Ishikawa (cell line): ENCODE measurements around the gene ADD1.

ENCODE experiments used
- CEBPB ChIP-seq: IDR thresholded peaks from 2 replicates; pipeline ENCODE4 v1.6.1; 2012
- TCF12 ChIP-seq: IDR thresholded peaks from 2 replicates; pipeline ENCODE4 v1.6.1; 2012; ENCODE audit warnings: low read depth
- YY1 ChIP-seq: IDR thresholded peaks from 2 replicates; pipeline ENCODE4 v1.6.1; 2012; ENCODE audit warnings: low read depth
- TF ChIP-seq, protein P1 (sequence below): IDR thresholded peaks from 2 replicates; pipeline ENCODE4 v1.6.1; 2012; ENCODE audit warnings: low read depth, mild to moderate bottlenecking
- TF ChIP-seq, protein P2 (sequence below): IDR thresholded peaks from 2 replicates; pipeline ENCODE4 v1.6.1; 2012

DNA sequence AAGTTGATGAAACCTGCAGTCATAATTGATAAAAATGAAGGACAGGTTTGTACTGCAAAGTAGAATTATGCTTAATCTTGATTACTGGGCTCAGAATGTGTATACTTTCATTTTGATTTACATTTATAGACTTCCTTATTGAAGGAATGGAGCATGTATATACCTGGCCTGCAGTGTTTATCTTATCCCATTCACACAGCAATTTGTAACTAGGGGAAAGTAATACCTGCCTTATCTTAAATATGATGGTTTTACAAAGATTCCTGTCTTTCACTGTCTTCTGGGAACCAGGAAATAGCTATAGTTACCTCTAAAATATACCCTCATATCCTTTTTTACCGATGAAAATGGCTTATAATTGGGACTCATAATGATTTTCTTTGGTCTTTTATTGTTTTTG, 29.7 kb downstream of the ADD1 start:
- TF ChIP-seq, protein P1, sequence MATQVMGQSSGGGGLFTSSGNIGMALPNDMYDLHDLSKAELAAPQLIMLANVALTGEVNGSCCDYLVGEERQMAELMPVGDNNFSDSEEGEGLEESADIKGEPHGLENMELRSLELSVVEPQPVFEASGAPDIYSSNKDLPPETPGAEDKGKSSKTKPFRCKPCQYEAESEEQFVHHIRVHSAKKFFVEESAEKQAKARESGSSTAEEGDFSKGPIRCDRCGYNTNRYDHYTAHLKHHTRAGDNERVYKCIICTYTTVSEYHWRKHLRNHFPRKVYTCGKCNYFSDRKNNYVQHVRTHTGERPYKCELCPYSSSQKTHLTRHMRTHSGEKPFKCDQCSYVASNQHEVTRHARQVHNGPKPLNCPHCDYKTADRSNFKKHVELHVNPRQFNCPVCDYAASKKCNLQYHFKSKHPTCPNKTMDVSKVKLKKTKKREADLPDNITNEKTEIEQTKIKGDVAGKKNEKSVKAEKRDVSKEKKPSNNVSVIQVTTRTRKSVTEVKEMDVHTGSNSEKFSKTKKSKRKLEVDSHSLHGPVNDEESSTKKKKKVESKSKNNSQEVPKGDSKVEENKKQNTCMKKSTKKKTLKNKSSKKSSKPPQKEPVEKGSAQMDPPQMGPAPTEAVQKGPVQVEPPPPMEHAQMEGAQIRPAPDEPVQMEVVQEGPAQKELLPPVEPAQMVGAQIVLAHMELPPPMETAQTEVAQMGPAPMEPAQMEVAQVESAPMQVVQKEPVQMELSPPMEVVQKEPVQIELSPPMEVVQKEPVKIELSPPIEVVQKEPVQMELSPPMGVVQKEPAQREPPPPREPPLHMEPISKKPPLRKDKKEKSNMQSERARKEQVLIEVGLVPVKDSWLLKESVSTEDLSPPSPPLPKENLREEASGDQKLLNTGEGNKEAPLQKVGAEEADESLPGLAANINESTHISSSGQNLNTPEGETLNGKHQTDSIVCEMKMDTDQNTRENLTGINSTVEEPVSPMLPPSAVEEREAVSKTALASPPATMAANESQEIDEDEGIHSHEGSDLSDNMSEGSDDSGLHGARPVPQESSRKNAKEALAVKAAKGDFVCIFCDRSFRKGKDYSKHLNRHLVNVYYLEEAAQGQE: no peak
- no peak for TF ChIP-seq TCF12
- TF ChIP-seq YY1: no peak
- TF ChIP-seq CEBPB: no peak
- TF ChIP-seq, protein P2, sequence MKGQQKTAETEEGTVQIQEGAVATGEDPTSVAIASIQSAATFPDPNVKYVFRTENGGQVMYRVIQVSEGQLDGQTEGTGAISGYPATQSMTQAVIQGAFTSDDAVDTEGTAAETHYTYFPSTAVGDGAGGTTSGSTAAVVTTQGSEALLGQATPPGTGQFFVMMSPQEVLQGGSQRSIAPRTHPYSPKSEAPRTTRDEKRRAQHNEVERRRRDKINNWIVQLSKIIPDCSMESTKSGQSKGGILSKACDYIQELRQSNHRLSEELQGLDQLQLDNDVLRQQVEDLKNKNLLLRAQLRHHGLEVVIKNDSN: no peak
